Activated T-helper 17 cell treated with anti-CD3 and anti-CD28 coated beads, Interleukin-2, amount 50 U/mL, for 72 hours (primary cell): ENCODE measurements around the gene DNAL4. TPM values are rescaled to one million over a fixed set of nuclear protein-coding genes. Genes with fewer than 3 reads are reported as not detected.
A peak's percentile ranks its signal among the peaks of the same experiment; 100 is the strongest.

Experiments used
- ATAC-seq: fragments of 150-1000 bp; cut with Tn5 transposase; replicated peaks from 2 replicates; pipeline ENCODE4 v1.10.0; 2021; ENCODE audit warnings: mild to moderate bottlenecking, moderate library complexity
- H3K27ac Mint-ChIP-seq: one replicate; pipeline ENCODE4 v1.8.0; 2022; ENCODE audit warnings: mixed read lengths
- H3K27me3 Mint-ChIP-seq: one replicate; pipeline ENCODE4 v1.8.0; 2022; ENCODE audit warnings: mixed read lengths
- H3K36me3 Mint-ChIP-seq: one replicate; pipeline ENCODE4 v1.8.0; 2022; ENCODE audit warnings: low read depth, mild to moderate bottlenecking, mixed read lengths
- H3K4me1 Mint-ChIP-seq: one replicate; pipeline ENCODE4 v1.8.0; 2022; ENCODE audit warnings: mixed read lengths
- H3K4me3 Mint-ChIP-seq: one replicate; pipeline ENCODE4 v1.8.0; 2022; ENCODE audit warnings: mild to moderate bottlenecking, mixed read lengths
- H3K9me3 Mint-ChIP-seq: one replicate; pipeline ENCODE4 v1.8.0; 2022; ENCODE audit warnings: mixed read lengths
- total RNA-seq, 2 donors: library from RNA; stranded (reverse); gene quantifications; one replicate each; pipeline ENCODE4 v1.2.3, GENCODE V29; 2022

Gene DNAL4
- total RNA-seq, 2 donors from 2014 or later = 5.0 to 5.2 TPM

DNA sequence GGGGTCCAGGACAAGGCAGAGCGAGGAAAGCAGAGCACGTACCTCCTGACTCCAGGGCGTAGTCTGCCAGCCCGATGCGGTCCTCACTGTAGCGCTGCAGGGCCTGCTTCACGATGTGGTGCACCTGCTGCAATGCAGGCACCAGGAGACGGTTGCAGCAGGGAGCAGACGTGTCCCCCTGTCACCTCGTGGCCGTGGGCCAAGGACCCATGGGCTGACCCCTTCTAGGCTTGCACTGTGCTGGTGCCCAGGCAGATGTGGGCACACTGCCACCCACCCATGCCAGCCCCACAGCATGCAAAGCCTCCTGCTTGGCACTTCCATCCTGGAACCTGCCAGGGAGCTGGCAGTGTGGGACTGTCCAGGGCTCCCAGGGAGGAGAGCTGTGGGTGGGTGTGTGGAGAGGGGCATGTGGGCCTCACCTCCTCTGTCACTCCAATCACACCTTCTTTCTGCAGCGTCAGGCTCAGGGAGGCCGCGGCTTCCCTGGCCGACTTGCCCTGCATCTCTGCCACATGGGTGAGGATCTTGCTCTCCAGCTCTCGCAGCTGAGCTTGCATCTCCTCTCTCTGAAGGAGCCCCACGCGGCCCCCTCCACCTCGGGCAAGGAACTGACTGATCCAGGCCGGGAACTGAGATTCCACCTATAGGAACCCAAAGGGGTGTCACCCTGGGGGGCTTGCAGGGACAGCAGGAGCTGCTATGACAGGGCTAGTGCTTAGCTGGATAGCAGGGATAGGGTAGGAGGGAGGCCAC, 54.5 kb downstream of the DNAL4 start:
- ATAC-seq = no peak
- Mint-ChIP-seq H3K27me3 (no peaks in the 10 kb centered on the region), H3K9me3 (no peaks in the 10 kb centered on the region), H3K36me3 (peaks cover 100% of the 10 kb centered on the region), H3K27ac (peak overlapping the region; percentile 48), H3K4me1 (peaks cover 12% of the 10 kb centered on the region), H3K4me3 (no peak overlapping the region)

DNA sequence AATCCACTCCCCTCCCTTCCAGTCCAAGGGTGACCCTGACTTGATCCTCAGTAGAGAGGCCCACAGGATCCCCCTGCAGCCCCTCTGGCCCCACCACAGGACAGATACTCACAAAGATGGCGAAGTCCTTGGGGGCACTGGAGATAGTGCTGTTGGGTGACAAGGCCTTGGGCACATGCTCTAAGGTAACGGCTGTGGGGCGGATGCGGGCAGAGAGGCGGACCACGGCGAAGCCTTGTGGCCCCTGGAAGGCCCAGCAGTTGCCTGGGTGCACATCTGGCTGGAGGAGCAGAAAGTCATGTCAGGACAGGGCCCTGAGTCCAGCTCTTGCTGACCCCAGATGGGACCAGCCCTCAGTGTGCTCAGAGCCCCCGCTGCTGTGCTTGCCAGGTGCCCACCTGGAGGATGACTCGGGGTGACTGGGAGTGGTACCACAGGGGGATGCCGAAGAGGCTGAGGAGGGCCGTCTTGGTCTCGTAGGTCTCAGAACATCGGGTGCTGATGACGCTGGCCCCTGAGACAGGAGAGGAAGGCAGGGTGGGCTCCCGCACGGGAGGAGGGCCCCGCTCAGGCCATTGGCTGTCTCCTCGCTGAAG, 55.4 kb downstream of the DNAL4 start:
- Mint-ChIP-seq H3K9me3 (no peaks in the 10 kb centered on the region), H3K27me3 (no peaks in the 10 kb centered on the region), H3K4me3 (no peak overlapping the region), H3K27ac (peak overlapping the region; percentile 81), H3K4me1 (peaks cover 17% of the 10 kb centered on the region), H3K36me3 (peaks cover 100% of the 10 kb centered on the region)
- ATAC-seq = no peak

DNA sequence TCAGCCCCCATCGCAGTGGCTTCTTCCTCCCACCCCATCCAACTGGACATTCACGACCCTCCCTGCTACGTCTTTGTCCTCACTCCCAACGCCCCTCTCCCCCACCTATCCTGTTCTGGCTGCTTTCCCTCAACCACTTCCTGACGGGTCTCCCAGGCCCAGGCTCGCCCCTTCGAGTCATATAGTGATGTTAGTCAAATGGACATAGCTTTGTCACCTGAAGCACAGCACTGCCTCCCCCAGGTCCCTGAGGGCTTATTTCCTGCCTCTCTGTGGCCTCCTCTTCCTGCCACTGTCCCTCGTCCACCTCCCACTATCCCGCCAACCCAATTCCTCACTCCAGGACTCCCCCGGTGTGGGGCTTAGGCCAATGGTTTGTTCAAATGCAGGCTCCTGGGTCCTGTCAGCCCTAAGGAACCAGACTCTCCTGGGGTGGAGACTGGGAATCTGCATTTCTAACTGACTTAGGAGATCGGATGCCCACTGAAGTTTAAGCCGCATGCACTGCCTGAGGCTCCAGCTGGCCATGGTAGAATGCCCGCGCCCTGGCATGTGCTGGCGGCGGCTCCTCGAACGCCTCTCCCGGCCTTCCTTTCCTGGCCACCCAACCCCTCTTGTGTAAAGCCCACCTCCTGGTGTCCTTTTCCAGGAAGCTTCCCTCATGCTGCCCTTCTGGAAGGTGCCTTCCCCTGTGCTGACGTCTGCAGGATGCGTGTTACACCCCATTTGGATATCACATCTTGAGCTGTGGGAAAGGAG, 56.5 kb downstream of the DNAL4 start:
- H3K4me1 Mint-ChIP-seq = peaks cover 17% of the 10 kb centered on the region
- peaks cover 100% of the 10 kb centered on the region for H3K36me3 Mint-ChIP-seq
- H3K27me3 Mint-ChIP-seq = no peaks in the 10 kb centered on the region
- H3K4me3 Mint-ChIP-seq = no peak overlapping the region
- no peak for ATAC-seq
- peak overlapping the region; percentile 81 for H3K27ac Mint-ChIP-seq
- no peaks in the 10 kb centered on the region for H3K9me3 Mint-ChIP-seq

DNA sequence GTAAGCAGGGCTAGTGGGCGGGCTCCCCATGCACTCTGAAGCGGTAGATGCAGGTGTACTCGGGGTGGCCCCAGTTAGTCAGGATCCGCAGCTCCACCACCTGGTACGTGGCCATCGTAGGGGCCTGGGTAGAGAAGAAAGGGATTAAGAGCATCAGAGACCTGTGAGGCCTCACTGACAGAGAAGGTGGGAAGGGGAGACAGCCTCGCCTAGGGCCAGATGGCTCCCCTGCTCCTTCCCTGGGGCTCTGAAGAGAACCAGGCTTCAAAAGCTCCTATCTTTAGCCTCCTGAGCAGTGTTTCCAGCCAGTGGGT, 57.7 kb downstream of the DNAL4 start:
- no peaks in the 10 kb centered on the region for H3K27me3 Mint-ChIP-seq
- peaks cover 17% of the 10 kb centered on the region for H3K4me1 Mint-ChIP-seq
- no peak for ATAC-seq
- no peak overlapping the region for H3K4me3 Mint-ChIP-seq
- no peaks in the 10 kb centered on the region for H3K9me3 Mint-ChIP-seq
- peaks cover 100% of the 10 kb centered on the region for H3K36me3 Mint-ChIP-seq
- H3K27ac Mint-ChIP-seq = peak overlapping the region; percentile 81

DNA sequence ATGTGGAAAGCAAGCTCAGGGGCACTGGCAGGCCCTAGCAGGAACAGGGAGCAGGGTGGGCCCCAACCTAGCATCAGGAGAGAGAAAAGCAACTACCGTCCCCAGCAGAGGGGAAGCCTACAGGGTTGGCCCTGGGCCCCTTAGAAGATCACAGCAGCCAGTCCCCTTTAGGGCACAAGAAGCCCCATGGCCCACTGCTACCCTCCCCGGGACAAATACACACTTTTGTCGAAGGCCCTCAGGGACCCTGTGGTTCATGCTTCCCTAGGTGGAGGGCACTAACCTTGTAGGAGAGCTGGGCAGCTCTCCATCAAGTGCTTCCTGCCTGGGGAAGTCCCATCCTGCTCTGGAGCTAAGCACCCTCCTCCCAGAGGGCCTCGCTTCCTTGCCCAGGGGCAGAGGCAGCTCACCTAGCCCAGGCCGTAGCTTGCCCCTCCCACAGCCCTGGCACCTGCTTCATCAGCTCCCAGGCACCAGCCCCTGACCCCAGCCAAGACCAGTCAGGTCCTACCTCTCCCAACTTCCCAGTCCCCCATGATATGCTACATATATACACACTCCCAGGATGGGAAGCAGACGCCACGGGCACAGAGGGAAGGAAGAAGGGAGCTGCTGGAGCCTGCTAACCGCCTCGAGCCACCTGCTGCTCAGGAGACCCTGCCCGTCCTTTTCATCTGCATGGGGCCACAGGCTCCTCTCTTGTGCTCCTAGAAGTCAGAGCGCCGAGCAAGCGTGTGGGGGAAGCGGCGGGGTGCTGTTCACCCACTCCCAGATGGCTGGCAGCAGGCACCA, 58.3 kb downstream of the DNAL4 start:
- Mint-ChIP-seq H3K9me3 (no peaks in the 10 kb centered on the region), H3K36me3 (peaks cover 100% of the 10 kb centered on the region), H3K27me3 (no peaks in the 10 kb centered on the region), H3K27ac (peak overlapping the region; percentile 81), H3K4me3 (no peak overlapping the region), H3K4me1 (peaks cover 20% of the 10 kb centered on the region)
- peak; percentile 13 for ATAC-seq

DNA sequence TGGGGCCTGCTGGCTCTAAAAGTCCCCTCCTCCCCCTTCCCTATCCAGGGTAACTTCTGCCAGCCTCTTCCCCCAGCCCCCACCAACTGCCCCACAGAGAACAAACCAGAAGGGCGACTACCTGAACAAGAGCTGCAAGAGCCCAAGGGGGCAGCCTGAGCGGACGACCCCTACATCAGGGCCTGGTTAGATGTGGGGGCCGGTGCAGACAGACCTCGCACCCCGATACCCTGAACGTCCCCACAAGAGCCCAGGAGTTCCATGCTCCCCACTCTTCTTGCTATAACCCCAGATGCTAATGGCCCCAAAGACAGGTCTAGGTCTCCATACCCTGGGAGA, 58.8 kb downstream of the DNAL4 start:
- H3K9me3 Mint-ChIP-seq = no peaks in the 10 kb centered on the region
- H3K27me3 Mint-ChIP-seq = no peaks in the 10 kb centered on the region
- H3K4me3 Mint-ChIP-seq = no peak overlapping the region
- no peak for ATAC-seq
- H3K27ac Mint-ChIP-seq = peak overlapping the region; percentile 81
- H3K4me1 Mint-ChIP-seq = peaks cover 26% of the 10 kb centered on the region
- H3K36me3 Mint-ChIP-seq = peaks cover 100% of the 10 kb centered on the region

DNA sequence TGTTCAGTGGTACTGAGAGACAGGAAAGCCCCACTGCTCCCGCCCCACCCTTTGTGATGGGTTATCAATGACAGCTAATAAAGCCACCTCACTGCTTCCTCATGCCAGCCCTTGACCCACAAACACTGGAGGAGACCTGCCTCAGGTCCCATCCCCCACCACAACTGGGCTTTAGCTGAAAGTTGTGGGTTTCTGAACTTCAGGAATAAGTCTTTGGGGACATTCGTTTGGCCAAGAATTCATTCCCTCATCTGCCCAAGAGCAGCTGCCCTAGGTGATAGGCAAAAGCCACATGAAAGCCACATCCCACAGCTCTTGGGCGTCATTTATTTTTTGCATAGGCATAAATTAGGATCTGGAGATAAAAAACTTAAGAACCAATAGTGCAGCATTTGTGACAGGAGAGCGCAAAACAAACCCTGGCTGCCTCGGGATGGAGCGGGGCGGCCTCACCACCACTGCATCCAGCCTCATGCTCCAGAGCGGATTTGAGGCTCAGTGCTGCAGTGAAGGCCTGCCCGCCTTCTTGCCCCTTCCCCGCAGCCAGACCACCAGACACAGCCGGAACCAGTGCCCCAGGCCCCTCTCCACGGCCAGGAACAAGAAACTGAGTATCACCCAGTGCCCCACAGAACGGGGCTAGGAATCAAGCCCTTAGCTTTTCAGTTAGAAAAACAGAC, 59.4 kb downstream of the DNAL4 start:
- no peaks in the 10 kb centered on the region for H3K27me3 Mint-ChIP-seq
- peaks cover 100% of the 10 kb centered on the region for H3K36me3 Mint-ChIP-seq
- H3K9me3 Mint-ChIP-seq = no peaks in the 10 kb centered on the region
- no peak for ATAC-seq
- H3K27ac Mint-ChIP-seq = peak overlapping the region; percentile 81
- peaks cover 26% of the 10 kb centered on the region for H3K4me1 Mint-ChIP-seq
- no peak overlapping the region for H3K4me3 Mint-ChIP-seq

DNA sequence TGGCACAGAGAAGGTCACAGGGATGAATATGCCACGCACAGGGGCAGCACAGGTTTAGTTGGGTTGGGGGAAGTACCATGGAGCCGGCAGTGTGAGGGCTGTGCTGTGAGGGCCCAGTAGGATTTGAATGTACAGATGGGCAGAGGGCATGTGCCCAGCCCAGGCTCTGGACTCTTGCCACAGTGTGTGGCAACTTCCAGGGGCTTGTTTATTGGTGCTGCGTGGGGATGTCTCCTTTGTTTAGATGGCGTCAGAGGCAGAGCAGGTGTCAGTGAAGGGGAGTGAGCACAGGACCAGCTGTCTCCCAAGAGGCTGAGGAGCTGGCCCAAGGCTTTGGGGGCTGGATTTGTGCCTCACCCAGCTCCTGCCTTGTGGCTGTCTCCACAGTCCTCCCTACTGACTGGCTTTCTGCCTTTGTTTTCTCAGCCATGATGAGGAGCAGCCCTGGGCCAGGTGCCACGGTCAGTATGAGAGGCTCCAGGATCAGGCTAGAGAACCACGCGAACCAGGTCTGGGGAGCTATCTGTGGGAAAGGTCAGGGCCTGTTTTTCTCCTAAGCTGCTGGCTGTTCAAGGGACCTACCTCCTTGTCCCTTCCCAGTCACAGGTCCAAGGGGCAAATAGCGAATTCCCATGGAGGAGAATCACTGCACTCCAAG, 60.1 kb downstream of the DNAL4 start:
- Mint-ChIP-seq H3K27ac (peak overlapping the region; percentile 81), H3K27me3 (no peaks in the 10 kb centered on the region), H3K36me3 (peaks cover 100% of the 10 kb centered on the region), H3K4me1 (peaks cover 26% of the 10 kb centered on the region), H3K4me3 (no peak overlapping the region), H3K9me3 (no peaks in the 10 kb centered on the region)
- peak; percentile 11 for ATAC-seq

DNA sequence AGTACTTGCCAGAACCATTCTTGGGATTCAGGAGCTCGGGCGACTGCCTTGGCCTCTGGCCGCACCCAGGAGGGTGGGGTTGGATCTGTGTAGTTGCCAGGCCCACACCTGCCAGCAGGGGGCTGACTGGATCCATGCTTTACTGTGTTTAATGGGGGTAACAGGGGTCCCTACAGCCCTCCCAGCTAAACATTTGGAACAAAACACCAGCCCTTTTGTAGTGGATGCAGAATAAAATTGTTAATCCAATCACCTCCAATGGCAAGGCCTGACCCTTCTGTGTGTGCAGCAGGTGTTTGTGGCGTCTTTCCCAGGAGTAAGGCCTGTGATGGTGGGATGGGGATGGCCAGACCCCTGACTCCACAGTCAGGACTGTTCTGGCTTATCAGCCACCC, 60.6 kb downstream of the DNAL4 start:
- peak; percentile 45 for ATAC-seq
- Mint-ChIP-seq H3K4me3 (no peak overlapping the region), H3K36me3 (peaks cover 100% of the 10 kb centered on the region), H3K9me3 (no peaks in the 10 kb centered on the region), H3K4me1 (peaks cover 26% of the 10 kb centered on the region), H3K27me3 (no peaks in the 10 kb centered on the region), H3K27ac (peak overlapping the region; percentile 81)

DNA sequence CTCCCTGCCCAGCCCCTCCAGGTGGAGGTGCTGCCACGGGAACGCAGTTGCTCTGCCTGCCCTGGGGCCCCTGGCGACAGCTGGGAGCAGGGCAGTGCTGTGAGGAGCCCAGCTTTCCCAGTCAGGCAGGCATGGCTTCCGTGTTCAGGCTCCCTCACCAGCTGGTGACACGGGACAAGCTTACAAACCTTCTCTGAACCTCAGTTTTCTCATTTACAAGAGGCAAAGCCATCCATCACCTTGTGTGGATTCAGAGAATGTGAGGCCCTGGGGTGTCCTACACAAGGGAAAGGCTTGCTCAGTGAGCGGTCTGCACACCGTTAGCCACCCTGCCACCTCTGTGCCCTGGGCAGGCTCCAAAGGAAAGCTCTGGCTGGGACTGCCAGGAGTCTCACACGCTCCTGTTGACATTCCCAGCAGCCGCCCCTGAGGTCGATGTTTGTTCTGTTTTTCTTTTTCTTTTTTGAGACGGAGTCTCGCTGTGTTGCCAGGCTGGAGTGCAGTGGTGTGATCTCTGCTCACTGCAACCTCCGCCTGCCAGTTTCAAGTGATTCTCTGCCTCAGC, 61.6 kb downstream of the DNAL4 start:
- no peak overlapping the region for H3K4me3 Mint-ChIP-seq
- H3K4me1 Mint-ChIP-seq = peaks cover 19% of the 10 kb centered on the region
- ATAC-seq = peak; percentile 2
- H3K27me3 Mint-ChIP-seq = no peaks in the 10 kb centered on the region
- H3K27ac Mint-ChIP-seq = peak overlapping the region; percentile 81
- H3K9me3 Mint-ChIP-seq = no peaks in the 10 kb centered on the region
- peaks cover 100% of the 10 kb centered on the region for H3K36me3 Mint-ChIP-seq

DNA sequence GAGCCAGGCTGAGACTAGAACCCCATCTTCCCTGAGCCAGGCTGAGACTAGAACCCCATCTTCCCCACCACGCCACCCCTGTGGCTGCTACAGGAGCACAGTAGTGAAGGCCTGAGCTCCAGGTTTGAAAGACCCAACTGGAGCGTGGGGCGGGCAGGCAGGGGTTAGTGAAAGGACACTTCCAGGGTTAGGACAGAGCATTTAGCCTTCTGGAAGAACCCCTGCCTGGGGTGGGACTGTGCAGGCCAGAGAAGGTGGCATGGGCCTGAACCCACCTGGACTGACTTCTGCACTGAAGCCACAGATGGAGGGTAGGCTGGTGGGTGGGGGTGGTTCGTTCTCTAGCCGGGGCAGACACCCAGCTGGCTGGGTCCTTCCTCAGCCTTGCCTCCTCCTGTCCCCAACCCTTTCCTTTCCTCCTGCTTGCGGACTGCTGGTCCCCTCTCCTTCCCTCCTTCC, 62.2 kb downstream of the DNAL4 start:
- Mint-ChIP-seq H3K36me3 (peaks cover 100% of the 10 kb centered on the region), H3K4me1 (peaks cover 15% of the 10 kb centered on the region), H3K27me3 (no peaks in the 10 kb centered on the region), H3K9me3 (no peaks in the 10 kb centered on the region), H3K4me3 (no peak overlapping the region), H3K27ac (peak overlapping the region; percentile 81)
- peak; percentile 2 for ATAC-seq

DNA sequence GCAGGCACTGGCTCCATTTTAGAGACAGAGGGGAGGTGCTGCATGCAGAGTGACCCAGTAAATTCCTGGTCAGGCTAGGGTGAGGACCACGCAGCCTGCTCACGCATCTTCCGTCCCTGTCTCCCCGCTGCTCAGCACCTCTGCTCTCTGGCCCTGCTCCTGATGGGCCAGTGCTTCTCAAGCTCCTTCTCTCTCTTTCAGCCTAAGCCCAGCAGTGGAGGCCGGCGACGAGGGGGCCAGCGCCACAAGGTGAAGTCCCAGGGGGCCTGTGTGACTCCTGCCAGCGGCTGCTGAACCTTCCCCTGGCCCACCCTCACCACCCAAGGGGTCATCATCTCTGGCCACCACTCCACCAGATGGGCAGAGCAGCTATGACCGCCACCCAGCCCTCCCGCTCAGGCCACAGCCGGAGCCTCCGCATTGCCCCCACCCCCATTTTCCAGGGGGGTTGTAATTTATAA, 63.5 kb downstream of the DNAL4 start:
- no peaks in the 10 kb centered on the region for H3K27me3 Mint-ChIP-seq
- H3K4me1 Mint-ChIP-seq = peaks cover 16% of the 10 kb centered on the region
- no peak overlapping the region for H3K4me3 Mint-ChIP-seq
- no peak for ATAC-seq
- peak overlapping the region; percentile 72 for H3K27ac Mint-ChIP-seq
- H3K36me3 Mint-ChIP-seq = peaks cover 100% of the 10 kb centered on the region
- no peaks in the 10 kb centered on the region for H3K9me3 Mint-ChIP-seq

DNA sequence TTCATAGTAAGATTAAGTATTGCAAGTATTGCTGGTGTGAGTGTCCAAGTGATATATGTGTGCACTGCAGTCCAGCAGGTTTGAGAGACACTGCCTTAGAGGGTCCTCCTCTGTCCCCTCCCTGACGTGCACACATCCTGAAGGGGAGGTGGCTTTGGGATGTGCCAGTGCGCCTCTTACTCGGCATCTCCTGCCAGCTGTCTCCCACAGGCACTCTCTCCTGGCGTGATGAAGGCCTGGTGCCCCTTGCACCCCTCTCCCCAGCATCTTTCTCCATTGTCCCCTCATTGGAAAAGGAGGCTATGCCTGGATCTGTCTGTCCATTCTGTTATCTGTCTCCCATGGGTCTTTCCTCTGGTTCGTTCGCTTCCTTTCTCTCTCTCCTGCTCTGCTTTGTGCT, 64.0 kb downstream of the DNAL4 start:
- Mint-ChIP-seq H3K27ac (no peak overlapping the region), H3K36me3 (peaks cover 100% of the 10 kb centered on the region), H3K27me3 (no peaks in the 10 kb centered on the region), H3K9me3 (no peaks in the 10 kb centered on the region), H3K4me1 (peaks cover 21% of the 10 kb centered on the region), H3K4me3 (no peak overlapping the region)
- no peak for ATAC-seq
